Measurements from ENCODE around the gene PPP1R16B. TPM values are rescaled to one million over a fixed set of nuclear protein-coding genes. Genes with fewer than 3 reads are reported as not detected.

Gene PPP1R16B
- total and polyA plus RNA-seq, 10 of the 15 experiments (the other 5 are each of a cell fraction or from before 2014, with no cell fraction given), result 13.4 to 90.2 (median 66.7) TPM

DNA sequence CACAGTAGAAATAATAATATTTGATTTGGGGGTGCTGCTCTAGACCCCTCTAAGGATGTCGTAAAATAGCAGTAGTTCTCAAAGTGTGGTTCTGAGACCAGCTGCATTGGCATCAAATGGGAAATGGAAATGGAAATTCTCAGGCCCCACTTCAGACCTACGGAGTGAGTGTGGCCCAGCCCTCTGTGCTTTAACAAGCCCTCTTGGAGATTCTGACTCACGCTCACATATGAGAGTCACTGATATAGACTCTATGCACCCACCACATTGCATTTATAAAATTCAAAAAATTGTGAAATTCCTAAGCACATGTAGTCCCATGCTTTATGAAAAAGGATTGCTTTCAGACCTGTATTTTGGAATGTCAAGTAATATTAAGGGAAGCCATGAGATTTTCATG lies 14.2 kb upstream of the PPP1R16B start:
- WGBS (ENCODE audit: insufficient coverage, insufficient replicate concordance, low lambda C conversion rate, missing lambda C conversion rate), result 88% methylated on average over 3 of the region's 3 CpGs
- POLR2A ChIA-PET, result no interaction called here
- Histone ChIP-seq H3K27ac (ENCODE audit: control insufficient read depth, insufficient read depth) (no peak overlapping the region), H3K4me1 (ENCODE audit: control insufficient read depth, insufficient read depth, low read length) (no peaks in the 10 kb centered on the region), H3K36me3 (ENCODE audit: control insufficient read depth in 2 of 2, insufficient read depth in 2 of 2, low read length in 1 of 2) (no peaks in the 10 kb centered on the region), H4K20me1 (ENCODE audit: control insufficient read depth, insufficient read depth) (no peaks in the 10 kb centered on the region), H3K9ac (ENCODE audit: control insufficient read depth, insufficient read depth, low read length) (no peak overlapping the region), H3K79me2 (ENCODE audit: control insufficient read depth, insufficient read depth, low read length) (no peaks in the 10 kb centered on the region), H2AFZ (ENCODE audit: control insufficient read depth, low read depth, low read length) (no peak overlapping the region), H3K4me3 (no peak overlapping the region), H3K9me3 (replicated peaks; ENCODE audit: control insufficient read depth, insufficient read depth, low read length) (no peaks in the 10 kb centered on the region), H3K27me3 (replicated peaks in 1 of 2; ENCODE audit: control insufficient read depth in 2 of 2, insufficient read depth in 2 of 2, low read length in 1 of 2) (no peaks in the 10 kb centered on the region), H3K4me2 (ENCODE audit: control insufficient read depth, insufficient read depth) (no peak overlapping the region)
- ATAC-seq (no peak), DNase-seq (ENCODE audit: low read depth, low spot score) (no peak), FAIRE-seq (no peak)
- in situ Hi-C loops (cut with MboI), result no loop called here
- CTCF ChIA-PET, result no interaction called here
- TF ChIP-seq PAX8 (IDR thresholded peaks at IDR 0.05) (no peak), NR2C2 (IDR thresholded peaks at IDR 0.05; ENCODE audit: borderline replicate concordance, control insufficient read depth, insufficient read length, low read depth) (no peak), IKZF2 (IDR thresholded peaks at IDR 0.05) (no peak), RBBP5 (conservative IDR thresholded peaks at IDR 0.05) (no peak), POLR2AphosphoS2 (IDR thresholded peaks at IDR 0.05; ENCODE audit: low read depth, low read length) (no peak), SUPT20H (IDR thresholded peaks at IDR 0.05; ENCODE audit: borderline replicate concordance, control insufficient read depth, low read depth, low read length) (no peak)
- TF ChIP-seq, protein P1, sequence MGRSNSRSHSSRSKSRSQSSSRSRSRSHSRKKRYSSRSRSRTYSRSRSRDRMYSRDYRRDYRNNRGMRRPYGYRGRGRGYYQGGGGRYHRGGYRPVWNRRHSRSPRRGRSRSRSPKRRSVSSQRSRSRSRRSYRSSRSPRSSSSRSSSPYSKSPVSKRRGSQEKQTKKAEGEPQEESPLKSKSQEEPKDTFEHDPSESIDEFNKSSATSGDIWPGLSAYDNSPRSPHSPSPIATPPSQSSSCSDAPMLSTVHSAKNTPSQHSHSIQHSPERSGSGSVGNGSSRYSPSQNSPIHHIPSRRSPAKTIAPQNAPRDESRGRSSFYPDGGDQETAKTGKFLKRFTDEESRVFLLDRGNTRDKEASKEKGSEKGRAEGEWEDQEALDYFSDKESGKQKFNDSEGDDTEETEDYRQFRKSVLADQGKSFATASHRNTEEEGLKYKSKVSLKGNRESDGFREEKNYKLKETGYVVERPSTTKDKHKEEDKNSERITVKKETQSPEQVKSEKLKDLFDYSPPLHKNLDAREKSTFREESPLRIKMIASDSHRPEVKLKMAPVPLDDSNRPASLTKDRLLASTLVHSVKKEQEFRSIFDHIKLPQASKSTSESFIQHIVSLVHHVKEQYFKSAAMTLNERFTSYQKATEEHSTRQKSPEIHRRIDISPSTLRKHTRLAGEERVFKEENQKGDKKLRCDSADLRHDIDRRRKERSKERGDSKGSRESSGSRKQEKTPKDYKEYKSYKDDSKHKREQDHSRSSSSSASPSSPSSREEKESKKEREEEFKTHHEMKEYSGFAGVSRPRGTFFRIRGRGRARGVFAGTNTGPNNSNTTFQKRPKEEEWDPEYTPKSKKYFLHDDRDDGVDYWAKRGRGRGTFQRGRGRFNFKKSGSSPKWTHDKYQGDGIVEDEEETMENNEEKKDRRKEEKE (IDR thresholded peaks at IDR 0.05), result no peak
- SMC1A ChIA-PET (ENCODE audit: uncharacterized antibody, unreplicated experiment), result interaction anchor here (2.0 kb wide), 1 partner anchor 57 kb away, joined by 5 read pairs; no protein-coding TSS in a partner anchor
- no TSS peak for BruUV-seq (replicated peaks)
- RAD21 ChIA-PET (ENCODE audit: unreplicated experiment), result no interaction called here
- intact Hi-C loops (cut with micrococcal nuclease; ENCODE audit: unreplicated experiment), result no loop called here

All from GM12878 (cell line).